ENCODE results near the gene SSBP4.
A peak's percentile ranks its signal among the peaks of the same experiment; 100 is the strongest.

SSBP4 gene

GRCh38 chr19:18444513-18444912 lies 25.3 kb downstream of the SSBP4 start:
- DNase-seq (ENCODE audit: low spot score) = no peak

- DNase-seq (ENCODE audit: low spot score) = no peak
Observed at GRCh38 chr19:18445262-18445948, 26.2 kb downstream of the SSBP4 start.

DNA sequence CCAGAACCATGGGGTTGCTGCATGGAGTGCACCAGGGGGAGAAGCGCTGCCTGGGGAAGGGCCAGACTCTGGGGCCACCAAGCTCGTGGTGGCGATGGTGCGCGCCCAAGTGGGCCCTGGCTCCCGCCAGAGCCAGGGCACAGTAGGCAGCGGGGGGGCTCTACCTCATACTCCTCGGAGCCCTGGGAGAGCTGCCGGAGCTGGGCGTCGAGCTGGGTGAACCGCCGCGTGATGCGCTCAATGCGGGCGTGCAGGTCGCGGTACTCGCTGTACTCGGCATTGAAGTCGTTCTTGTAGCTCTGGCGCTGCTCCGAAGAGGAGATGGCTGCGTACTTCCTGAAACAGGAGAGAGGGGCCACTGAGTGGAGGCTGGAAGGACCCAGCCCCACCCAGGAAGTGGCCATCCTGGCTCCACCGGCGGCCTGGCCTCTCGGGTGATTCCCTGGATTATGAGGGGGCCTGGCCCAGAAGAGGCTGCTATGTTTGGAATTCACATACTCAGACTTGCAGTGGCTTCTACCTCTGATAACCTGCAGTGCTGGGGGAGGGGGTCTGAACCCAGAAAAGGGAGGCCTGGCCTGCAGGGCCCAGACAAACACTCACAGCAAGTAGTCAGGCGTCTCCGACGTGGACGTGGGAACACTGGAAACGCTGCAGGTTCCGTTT lies 27.1 kb downstream of the SSBP4 start:
- DNase-seq (ENCODE audit: low spot score) = no peak

DNA sequence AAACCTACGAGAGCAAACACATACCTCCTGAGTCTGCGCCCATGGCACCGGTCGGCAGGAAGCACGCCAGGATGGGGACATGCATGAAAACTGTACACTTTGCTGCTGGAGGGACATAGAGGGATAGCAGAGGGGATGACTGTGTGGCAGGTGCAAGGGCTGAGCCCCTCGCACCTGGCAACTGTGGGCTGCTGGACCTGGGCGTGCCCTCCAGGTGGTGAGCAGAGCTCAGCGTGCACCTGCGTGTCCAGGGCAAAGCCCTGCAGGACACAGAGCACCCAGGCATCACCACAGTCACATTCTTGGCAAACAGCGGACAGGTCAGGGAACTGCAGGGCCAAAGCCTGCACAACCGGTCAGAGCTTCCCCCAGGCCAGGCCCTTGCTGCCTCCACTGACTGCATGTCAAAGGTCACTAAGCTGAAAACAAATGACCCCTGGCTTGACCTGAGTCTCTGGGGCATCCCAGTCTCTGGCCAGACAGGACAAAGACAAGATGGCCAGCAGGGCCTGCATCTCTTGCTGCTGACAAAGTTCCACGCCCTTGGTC lies 27.7 kb downstream of the SSBP4 start:
- DNase-seq (ENCODE audit: low spot score) = no peak

DNA sequence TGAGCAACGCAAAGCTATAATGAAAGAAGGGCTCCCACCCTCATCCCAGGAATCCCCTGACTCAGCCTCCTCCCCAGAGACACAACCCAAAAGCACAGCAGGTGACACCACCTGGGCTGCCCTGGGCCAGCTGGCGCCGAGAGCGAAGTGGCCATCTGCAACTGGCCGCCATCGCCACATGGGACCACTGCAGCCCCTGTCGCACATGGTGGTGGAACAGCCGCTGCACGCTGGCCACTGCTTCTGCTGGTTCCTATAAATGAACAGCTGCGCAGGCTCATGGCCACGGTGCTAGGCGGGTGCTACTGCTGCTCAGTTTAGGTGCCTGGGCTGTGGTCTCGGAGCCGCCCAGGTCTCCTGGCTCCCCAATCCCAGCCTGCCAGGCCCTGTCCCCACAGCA lies 30.4 kb downstream of the SSBP4 start:
- no peak for DNase-seq (ENCODE audit: low spot score)

GRCh38 chr19:18450021-18450930 lies 31.1 kb downstream of the SSBP4 start:
- DNase-seq (ENCODE audit: low spot score) = no peak

GRCh38 chr19:18450931-18451836 lies 32.0 kb downstream of the SSBP4 start:
- peak; percentile 78 for DNase-seq (ENCODE audit: low spot score)

DNA sequence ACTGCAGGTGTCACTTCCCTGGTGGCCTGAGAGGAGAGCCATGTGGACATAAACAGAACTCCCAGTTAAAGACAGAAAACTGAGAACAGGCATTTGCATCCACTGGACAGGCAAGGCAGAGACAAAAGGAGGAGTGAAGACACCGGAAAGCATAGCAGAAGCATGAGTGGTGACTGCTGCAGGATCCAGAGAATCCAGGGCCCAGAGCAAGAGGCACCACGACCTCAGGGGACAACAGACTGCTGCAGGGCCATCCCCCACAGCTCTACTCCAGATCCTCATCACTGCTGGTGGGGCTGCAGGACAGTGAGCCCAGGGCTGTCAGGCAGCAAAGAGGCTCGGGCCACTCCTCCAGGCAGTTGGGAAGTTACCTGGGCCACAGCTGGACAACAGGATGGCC lies 33.2 kb downstream of the SSBP4 start:
- DNase-seq (ENCODE audit: low spot score) = no peak

GRCh38 chr19:18453269-18454024 lies 34.2 kb downstream of the SSBP4 start:
- DNase-seq (ENCODE audit: low spot score) = no peak

DNA sequence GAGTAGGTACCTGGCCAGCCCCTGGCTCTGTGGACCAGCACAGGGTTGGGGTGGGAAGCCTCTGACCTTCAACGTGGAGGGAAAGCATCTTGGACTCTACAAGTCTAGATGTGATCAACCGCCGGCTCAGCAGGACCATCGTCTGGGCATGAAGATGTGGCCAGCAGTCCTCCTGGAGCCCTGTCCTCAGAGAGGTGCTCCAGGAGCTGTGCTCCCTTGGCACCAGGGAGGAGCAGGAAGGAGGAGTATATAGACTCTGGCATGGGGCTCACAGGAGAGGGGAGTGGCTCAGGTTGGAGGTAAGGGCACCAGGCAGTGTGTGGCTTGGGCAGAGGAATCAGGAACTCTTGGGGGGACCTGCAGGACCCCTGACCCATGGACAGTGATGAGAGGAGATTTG lies 37.1 kb downstream of the SSBP4 start:
- DNase-seq (ENCODE audit: low spot score) = no peak

GRCh38 chr19:18456974-18457373 lies 37.8 kb downstream of the SSBP4 start:
- DNase-seq (ENCODE audit: low spot score) = no peak

GRCh38 chr19:18457483-18458331 lies 38.5 kb downstream of the SSBP4 start:
- no peak for DNase-seq (ENCODE audit: low spot score)

DNA sequence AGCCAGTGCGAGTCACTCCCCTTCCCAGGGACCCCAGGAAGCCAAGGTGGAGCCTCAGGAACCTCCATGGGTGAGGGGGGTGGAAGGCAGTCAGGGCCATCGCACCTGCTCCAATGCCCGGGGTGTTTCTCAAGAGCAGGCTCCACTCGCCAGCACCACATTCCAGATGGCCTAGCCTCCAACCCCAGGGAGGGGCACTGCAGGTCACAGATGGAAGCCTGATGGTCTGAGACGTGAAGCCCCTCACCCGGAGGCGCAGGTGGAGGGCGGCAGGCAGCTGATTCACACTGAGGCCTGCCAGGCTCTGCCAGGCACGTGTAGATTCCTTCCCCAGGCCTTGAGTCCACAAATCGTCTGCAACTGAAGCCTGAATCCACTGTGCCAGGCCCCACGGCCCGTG lies 41.7 kb downstream of the SSBP4 start:
- DNase-seq (ENCODE audit: low spot score) = no peak

DNA sequence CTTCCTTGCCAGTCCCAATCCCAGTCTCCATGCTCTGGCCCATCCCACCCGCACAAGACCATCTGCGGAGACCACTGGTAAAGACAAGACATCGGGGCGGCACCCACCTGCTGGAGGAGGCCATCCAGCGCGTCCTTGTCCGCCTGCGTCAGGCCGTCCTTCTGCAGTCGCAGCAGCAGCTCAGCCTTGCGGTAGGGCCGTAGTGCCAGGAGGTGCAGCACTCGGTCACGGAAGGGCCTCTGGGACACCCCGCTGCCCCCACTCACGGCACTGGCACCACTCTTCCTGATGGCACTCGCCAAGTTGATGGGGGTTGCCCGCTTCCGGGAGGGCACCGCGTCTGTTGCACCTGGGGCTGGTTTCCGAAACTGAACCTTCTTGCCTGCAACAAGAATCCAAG lies 42.3 kb downstream of the SSBP4 start:
- no peak for DNase-seq (ENCODE audit: low spot score)

- DNase-seq (ENCODE audit: low spot score) = peak; percentile 79
Observed at GRCh38 chr19:18464646-18465045, 45.4 kb downstream of the SSBP4 start.

- no peak for DNase-seq (ENCODE audit: low spot score)
Observed at GRCh38 chr19:18465214-18465963, 46.2 kb downstream of the SSBP4 start.

GRCh38 chr19:18465964-18466339 lies 46.8 kb downstream of the SSBP4 start:
- no peak for DNase-seq (ENCODE audit: low spot score)

DNA sequence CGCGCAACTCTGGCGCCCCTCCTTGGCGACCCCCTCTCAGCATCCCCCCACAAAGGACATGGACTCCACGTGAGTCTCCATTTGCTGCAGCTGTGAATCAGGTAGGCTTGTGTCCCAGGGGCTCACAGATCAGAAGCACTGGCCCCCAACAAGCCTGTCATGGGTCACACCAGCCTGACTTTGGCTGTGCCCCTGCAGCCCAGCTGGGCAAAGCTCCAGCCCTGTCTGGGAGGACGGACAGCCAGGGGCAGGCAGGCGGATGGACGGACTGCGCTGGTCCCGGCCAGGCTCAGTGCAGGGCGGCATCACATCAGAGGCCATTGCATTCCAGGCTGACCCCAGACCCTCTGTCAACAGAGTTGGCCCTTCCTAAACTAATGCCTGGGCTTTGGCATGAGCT lies 47.2 kb downstream of the SSBP4 start:
- DNase-seq (ENCODE audit: low spot score) = no peak

- DNase-seq (ENCODE audit: low spot score) = no peak
Observed at GRCh38 chr19:18467978-18468377, 48.8 kb downstream of the SSBP4 start.
